Neural cell (in vitro differentiated cells): ENCODE measurements around the gene OBSCN. TPM values are rescaled to one million over a fixed set of nuclear protein-coding genes. Genes with fewer than 3 reads are reported as not detected.

Experiments
- H2AFZ ChIP-seq: fragments of 200-600, 300-800 bp; sonication (generic), shearing (Covaris generic); 2 replicates; pipeline ENCODE4 v1.6.0; 2014; ENCODE audit warnings: low read depth, mild to moderate bottlenecking, antibody characterized with exemption, low read length, moderate library complexity
- H3F3A ChIP-seq: fragments of 200-600 bp; shearing (Covaris generic); 2 replicates; pipeline ENCODE4 v1.6.1; 2016; ENCODE audit warnings: mild to moderate bottlenecking, moderate library complexity, mixed read lengths, antibody characterized with exemption, low read length; ENCODE audit not compliant: insufficient read depth, poor library complexity, severe bottlenecking
- H3K27ac ChIP-seq: fragments of 200-600, 300-800 bp; sonication (generic), shearing (Covaris generic); 2 replicates; pipeline ENCODE4 v1.5.1; 2014; ENCODE audit warnings: mild to moderate bottlenecking, low read length, moderate library complexity
- H3K27me3 ChIP-seq: fragments of 300-800, 200-600 bp; sonication (generic), shearing (Covaris generic); 2 replicates; pipeline ENCODE4 v1.6.0; 2014; ENCODE audit warnings: mild to moderate bottlenecking, low read depth, low read length, moderate library complexity; ENCODE audit not compliant: insufficient read depth
- H3K36me3 ChIP-seq: fragments of 300-800, 200-600 bp; sonication (generic), shearing (Covaris generic); 2 replicates; pipeline ENCODE4 v1.5.1; 2014; ENCODE audit warnings: mild to moderate bottlenecking, antibody characterized with exemption, low read length, moderate library complexity; ENCODE audit not compliant: insufficient read depth
- H3K4me2 ChIP-seq: fragments of 300-800, 200-600 bp; sonication (generic), shearing (Covaris generic); 2 replicates; pipeline ENCODE4 v1.6.0; 2014; ENCODE audit warnings: mild to moderate bottlenecking, low read length
- H3K4me3 ChIP-seq: fragments of 300-800, 200-600 bp; sonication (generic), shearing (Covaris generic); 2 replicates; pipeline ENCODE4 v1.5.1; 2014; ENCODE audit warnings: mild to moderate bottlenecking, low read length, moderate library complexity
- H3K79me2 ChIP-seq: fragments of 200-600 bp; shearing (Covaris generic); replicated peaks from 2 replicates; pipeline ENCODE4 v1.6.0; 2014; ENCODE audit warnings: mild to moderate bottlenecking, low read length, moderate library complexity; ENCODE audit not compliant: insufficient read depth
- H3K9ac ChIP-seq: fragments of 300-800, 200-600 bp; sonication (generic), shearing (Covaris generic); 2 replicates; pipeline ENCODE4 v1.6.1; 2016; ENCODE audit warnings: mild to moderate bottlenecking, low read length, mixed read lengths
- H3K9me2 ChIP-seq: fragments of 200-600 bp; shearing (Covaris generic); 2 replicates; pipeline ENCODE4 v1.6.1; 2016; ENCODE audit warnings: mild to moderate bottlenecking, low read length, mixed read lengths; ENCODE audit not compliant: insufficient read depth
- H3K9me3 ChIP-seq: fragments of 200-600, 300-800 bp; sonication (generic), shearing (Covaris generic); 2 replicates; pipeline ENCODE4 v1.6.1; 2016; ENCODE audit warnings: mild to moderate bottlenecking, mixed run types, low read length, moderate library complexity, mixed read lengths
- H4K20me1 ChIP-seq: fragments of 200-600 bp; shearing (Covaris generic); 2 replicates; pipeline ENCODE4 v1.6.1; 2016; ENCODE audit warnings: mild to moderate bottlenecking, mixed run types; ENCODE audit not compliant: insufficient read depth
- EP300 ChIP-seq: fragments of 450-650 bp; conservative IDR thresholded peaks from 2 replicates; pipeline ENCODE4 v1.6.1; 2014; ENCODE audit warnings: antibody characterized with exemption, mild to moderate bottlenecking, moderate library complexity; ENCODE audit not compliant: poor library complexity, severe bottlenecking
- EZH2 ChIP-seq: fragments of 200-600, 300-800 bp; shearing (Covaris generic), sonication (generic); IDR thresholded peaks from 2 replicates; pipeline ENCODE4 v1.6.1; 2014; ENCODE audit warnings: antibody characterized with exemption, low read length, borderline replicate concordance, mild to moderate bottlenecking; ENCODE audit not compliant: insufficient read depth, poor library complexity, severe bottlenecking
- MXI1 ChIP-seq: fragments of 450-650 bp; conservative IDR thresholded peaks from 2 replicates; pipeline ENCODE4 v1.6.1; 2014; ENCODE audit warnings: antibody characterized with exemption, mild to moderate bottlenecking; ENCODE audit not compliant: poor library complexity, severe bottlenecking
- POLR2AphosphoS5 ChIP-seq: IDR thresholded peaks from 2 replicates; pipeline ENCODE4 v1.6.1; 2012
- RAD21 ChIP-seq: fragments of 450-650 bp; conservative IDR thresholded peaks from 2 replicates; pipeline ENCODE4 v1.6.1; 2014; ENCODE audit warnings: antibody characterized with exemption, mild to moderate bottlenecking, moderate library complexity
- SMC3 ChIP-seq: fragments of 450-650 bp; conservative IDR thresholded peaks from 2 replicates; pipeline ENCODE4 v1.6.1; 2014; ENCODE audit warnings: antibody characterized with exemption, mild to moderate bottlenecking, moderate library complexity; ENCODE audit not compliant: poor library complexity
- TAF1 ChIP-seq: IDR thresholded peaks from 2 replicates; pipeline ENCODE4 v1.6.1; 2012; ENCODE audit warnings: low read depth
- polyA plus RNA-seq: library from polyadenylated mRNA; depleted of rRNA; stranded (reverse); fragments of >200 nt; gene quantifications from 2 replicates; pipeline ENCODE4 v1.2.3, GENCODE V29; 2014
- TF ChIP-seq, protein P1 (sequence below): fragments of 450-650 bp; IDR thresholded peaks from 2 replicates; pipeline ENCODE4 v1.5.1; 2014; ENCODE audit warnings: antibody characterized with exemption, mild to moderate bottlenecking, moderate library complexity; ENCODE audit not compliant: poor library complexity, severe bottlenecking
- TF ChIP-seq, protein P2 (sequence below): IDR thresholded peaks from 2 replicates; pipeline ENCODE4 v1.6.1; 2012; ENCODE audit warnings: borderline replicate concordance

The OBSCN gene
- polyA plus RNA-seq, 1 donor from 2014 or later = 7.2 TPM

DNA sequence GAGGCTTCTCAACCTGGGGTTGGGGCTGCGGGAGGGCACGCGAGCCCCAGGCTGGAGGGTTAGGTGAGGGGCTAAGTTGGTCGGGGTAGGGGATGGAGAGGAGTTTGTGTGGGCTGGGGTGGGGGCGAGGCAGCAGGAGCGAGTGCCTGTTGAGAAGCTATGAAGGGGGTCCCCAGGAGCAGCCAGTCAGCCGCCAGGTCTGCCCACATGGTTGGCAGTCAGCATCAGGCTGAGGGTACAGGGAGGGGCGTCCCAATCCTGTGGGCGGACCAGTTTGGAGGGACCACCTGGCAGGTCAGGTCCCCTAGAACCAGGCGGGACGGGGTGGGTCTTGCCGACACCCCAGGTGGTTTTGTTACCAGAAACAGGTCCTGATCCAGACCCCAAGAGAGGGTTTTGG, 209.2 kb downstream of the OBSCN start:
- H4K20me1 ChIP-seq = no peaks in the 10 kb centered on the region
- no peak overlapping the region for H3K9ac ChIP-seq
- no peak for TF ChIP-seq EZH2
- TF ChIP-seq, protein P1, sequence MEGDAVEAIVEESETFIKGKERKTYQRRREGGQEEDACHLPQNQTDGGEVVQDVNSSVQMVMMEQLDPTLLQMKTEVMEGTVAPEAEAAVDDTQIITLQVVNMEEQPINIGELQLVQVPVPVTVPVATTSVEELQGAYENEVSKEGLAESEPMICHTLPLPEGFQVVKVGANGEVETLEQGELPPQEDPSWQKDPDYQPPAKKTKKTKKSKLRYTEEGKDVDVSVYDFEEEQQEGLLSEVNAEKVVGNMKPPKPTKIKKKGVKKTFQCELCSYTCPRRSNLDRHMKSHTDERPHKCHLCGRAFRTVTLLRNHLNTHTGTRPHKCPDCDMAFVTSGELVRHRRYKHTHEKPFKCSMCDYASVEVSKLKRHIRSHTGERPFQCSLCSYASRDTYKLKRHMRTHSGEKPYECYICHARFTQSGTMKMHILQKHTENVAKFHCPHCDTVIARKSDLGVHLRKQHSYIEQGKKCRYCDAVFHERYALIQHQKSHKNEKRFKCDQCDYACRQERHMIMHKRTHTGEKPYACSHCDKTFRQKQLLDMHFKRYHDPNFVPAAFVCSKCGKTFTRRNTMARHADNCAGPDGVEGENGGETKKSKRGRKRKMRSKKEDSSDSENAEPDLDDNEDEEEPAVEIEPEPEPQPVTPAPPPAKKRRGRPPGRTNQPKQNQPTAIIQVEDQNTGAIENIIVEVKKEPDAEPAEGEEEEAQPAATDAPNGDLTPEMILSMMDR = no peak
- TF ChIP-seq RAD21 = no peak
- TF ChIP-seq POLR2AphosphoS5 = no peak
- TF ChIP-seq EP300 = no peak
- TF ChIP-seq, protein P2, sequence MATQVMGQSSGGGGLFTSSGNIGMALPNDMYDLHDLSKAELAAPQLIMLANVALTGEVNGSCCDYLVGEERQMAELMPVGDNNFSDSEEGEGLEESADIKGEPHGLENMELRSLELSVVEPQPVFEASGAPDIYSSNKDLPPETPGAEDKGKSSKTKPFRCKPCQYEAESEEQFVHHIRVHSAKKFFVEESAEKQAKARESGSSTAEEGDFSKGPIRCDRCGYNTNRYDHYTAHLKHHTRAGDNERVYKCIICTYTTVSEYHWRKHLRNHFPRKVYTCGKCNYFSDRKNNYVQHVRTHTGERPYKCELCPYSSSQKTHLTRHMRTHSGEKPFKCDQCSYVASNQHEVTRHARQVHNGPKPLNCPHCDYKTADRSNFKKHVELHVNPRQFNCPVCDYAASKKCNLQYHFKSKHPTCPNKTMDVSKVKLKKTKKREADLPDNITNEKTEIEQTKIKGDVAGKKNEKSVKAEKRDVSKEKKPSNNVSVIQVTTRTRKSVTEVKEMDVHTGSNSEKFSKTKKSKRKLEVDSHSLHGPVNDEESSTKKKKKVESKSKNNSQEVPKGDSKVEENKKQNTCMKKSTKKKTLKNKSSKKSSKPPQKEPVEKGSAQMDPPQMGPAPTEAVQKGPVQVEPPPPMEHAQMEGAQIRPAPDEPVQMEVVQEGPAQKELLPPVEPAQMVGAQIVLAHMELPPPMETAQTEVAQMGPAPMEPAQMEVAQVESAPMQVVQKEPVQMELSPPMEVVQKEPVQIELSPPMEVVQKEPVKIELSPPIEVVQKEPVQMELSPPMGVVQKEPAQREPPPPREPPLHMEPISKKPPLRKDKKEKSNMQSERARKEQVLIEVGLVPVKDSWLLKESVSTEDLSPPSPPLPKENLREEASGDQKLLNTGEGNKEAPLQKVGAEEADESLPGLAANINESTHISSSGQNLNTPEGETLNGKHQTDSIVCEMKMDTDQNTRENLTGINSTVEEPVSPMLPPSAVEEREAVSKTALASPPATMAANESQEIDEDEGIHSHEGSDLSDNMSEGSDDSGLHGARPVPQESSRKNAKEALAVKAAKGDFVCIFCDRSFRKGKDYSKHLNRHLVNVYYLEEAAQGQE = no peak
- no peak for TF ChIP-seq TAF1
- no peak for TF ChIP-seq SMC3
- H3K36me3 ChIP-seq = no peaks in the 10 kb centered on the region
- peak overlapping the region; percentile 59 for H3K4me3 ChIP-seq
- H3K9me2 ChIP-seq = no peaks in the 10 kb centered on the region
- no peaks in the 10 kb centered on the region for H3K9me3 ChIP-seq
- no peak overlapping the region for H3K27ac ChIP-seq
- peaks cover 11% of the 10 kb centered on the region for H3K27me3 ChIP-seq
- no peak overlapping the region for H2AFZ ChIP-seq
- no peaks in the 10 kb centered on the region for H3F3A ChIP-seq
- H3K79me2 ChIP-seq = no peaks in the 10 kb centered on the region
- H3K4me2 ChIP-seq = no peak overlapping the region

DNA sequence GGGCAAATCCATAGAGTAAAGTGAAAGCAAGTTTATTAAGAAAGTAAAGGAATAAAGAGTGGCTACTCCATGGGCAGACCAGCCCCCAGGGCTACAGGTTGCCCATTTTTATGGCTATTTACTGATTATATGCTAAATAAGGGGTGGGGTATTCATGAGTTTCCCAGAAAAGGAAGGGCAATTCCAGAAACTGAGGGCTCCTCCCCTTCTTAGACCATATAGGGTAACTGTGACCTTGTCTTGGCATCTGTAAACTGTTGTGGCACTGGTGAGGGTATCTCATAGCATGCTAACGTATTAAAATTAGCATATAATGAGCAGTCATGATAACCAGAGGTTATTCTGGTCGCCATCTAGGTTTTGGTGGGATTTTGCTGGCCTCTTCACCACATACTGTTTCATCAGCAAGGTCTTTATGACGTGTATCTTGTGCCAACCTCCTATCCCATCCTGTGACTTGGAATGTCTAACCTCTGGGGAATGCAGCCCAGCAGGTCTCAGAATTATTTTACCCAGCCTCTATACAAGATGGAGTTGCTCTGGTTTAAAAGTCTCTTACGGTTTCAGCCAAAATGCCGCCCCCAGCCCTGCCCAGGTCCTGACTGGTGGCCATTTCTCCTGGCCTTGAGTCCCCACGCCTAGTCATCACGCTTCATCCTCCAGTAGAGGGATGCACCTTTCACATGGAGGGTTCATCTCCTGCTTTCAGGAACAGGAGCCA, 209.8 kb downstream of the OBSCN start:
- no peak overlapping the region for H3K27ac ChIP-seq
- H3F3A ChIP-seq = no peaks in the 10 kb centered on the region
- TF ChIP-seq EP300 = no peak
- no peak for TF ChIP-seq POLR2AphosphoS5
- no peak for TF ChIP-seq RAD21
- TF ChIP-seq, protein P2 = no peak
- TF ChIP-seq, protein P1 = no peak
- TF ChIP-seq TAF1 = no peak
- no peak for TF ChIP-seq EZH2
- no peak for TF ChIP-seq MXI1
- TF ChIP-seq SMC3 = no peak
- no peak overlapping the region for H3K9ac ChIP-seq
- no peak overlapping the region for H3K4me2 ChIP-seq
- no peaks in the 10 kb centered on the region for H4K20me1 ChIP-seq
- no peaks in the 10 kb centered on the region for H3K9me3 ChIP-seq
- no peaks in the 10 kb centered on the region for H3K36me3 ChIP-seq
- no peak overlapping the region for H2AFZ ChIP-seq
- H3K79me2 ChIP-seq = no peaks in the 10 kb centered on the region
- H3K9me2 ChIP-seq = no peaks in the 10 kb centered on the region
- no peak overlapping the region for H3K4me3 ChIP-seq
- H3K27me3 ChIP-seq = peaks cover 11% of the 10 kb centered on the region
